ENCODE data around the gene CCDC89. TPM values are rescaled to one million over a fixed set of nuclear protein-coding genes. Genes with fewer than 3 reads are reported as not detected.

The CCDC89 gene
- total and polyA plus RNA-seq, 2 of the 13 experiments (the other 11 are each of a cell fraction or from before 2014, with no cell fraction given) = 0.13 to 0.38 TPM

DNA sequence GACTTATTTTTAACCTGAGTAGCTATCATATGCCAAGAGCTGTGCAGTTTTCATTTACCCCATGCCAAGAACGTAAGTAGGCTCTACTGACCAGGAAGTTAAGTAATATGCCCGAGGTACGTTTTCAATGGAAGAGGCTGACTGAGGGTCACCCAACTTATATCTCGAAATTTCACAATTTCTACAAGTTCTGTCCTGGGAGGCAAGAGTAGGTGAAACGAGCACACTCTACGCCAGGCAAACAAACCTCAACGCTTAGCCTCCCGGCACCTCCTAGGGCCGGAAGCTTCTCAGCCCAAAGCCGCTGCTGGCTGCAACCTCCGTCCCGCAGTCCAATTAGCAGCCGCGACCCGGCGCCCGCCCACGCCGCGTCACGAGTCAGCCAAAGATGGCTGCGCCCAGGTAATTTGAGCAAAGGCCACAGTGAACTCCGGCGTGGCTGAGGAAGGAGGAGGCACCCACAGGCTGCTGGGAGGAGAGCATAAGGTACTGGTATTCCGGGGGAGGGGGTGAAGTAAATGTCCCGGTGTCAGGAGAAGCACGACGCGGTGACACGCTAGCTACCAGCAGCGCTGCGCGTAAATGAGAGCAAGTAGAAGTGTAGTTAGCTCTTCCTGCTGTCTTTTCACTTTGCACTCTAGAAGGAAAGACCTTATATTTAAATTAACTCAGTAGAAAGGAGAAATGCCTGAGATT is 38.2 kb downstream of the CCDC89 start, which contains the start of gene TMEM126A (continued):
- TF ChIP-seq, protein P1, sequence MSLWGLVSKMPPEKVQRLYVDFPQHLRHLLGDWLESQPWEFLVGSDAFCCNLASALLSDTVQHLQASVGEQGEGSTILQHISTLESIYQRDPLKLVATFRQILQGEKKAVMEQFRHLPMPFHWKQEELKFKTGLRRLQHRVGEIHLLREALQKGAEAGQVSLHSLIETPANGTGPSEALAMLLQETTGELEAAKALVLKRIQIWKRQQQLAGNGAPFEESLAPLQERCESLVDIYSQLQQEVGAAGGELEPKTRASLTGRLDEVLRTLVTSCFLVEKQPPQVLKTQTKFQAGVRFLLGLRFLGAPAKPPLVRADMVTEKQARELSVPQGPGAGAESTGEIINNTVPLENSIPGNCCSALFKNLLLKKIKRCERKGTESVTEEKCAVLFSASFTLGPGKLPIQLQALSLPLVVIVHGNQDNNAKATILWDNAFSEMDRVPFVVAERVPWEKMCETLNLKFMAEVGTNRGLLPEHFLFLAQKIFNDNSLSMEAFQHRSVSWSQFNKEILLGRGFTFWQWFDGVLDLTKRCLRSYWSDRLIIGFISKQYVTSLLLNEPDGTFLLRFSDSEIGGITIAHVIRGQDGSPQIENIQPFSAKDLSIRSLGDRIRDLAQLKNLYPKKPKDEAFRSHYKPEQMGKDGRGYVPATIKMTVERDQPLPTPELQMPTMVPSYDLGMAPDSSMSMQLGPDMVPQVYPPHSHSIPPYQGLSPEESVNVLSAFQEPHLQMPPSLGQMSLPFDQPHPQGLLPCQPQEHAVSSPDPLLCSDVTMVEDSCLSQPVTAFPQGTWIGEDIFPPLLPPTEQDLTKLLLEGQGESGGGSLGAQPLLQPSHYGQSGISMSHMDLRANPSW (CRISPR knock-in tag; IDR thresholded peaks at IDR 0.05; ENCODE audit: borderline replicate concordance) = no peak
- peak; percentile 91 for TF ChIP-seq ATF1 (CRISPR knock-in tag; IDR thresholded peaks at IDR 0.05)
- TF ChIP-seq, protein P2, sequence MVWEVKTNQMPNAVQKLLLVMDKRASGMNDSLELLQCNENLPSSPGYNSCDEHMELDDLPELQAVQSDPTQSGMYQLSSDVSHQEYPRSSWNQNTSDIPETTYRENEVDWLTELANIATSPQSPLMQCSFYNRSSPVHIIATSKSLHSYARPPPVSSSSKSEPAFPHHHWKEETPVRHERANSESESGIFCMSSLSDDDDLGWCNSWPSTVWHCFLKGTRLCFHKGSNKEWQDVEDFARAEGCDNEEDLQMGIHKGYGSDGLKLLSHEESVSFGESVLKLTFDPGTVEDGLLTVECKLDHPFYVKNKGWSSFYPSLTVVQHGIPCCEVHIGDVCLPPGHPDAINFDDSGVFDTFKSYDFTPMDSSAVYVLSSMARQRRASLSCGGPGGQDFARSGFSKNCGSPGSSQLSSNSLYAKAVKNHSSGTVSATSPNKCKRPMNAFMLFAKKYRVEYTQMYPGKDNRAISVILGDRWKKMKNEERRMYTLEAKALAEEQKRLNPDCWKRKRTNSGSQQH (CRISPR knock-in tag; IDR thresholded peaks at IDR 0.05; ENCODE audit: low read depth) = 0 out of 2 replicates have a peak, but pooled peaks have one; percentile 39
- TF ChIP-seq ZNF563 (CRISPR knock-in tag; IDR thresholded peaks at IDR 0.05) = peak; percentile 81
- peak; percentile 93 for TF ChIP-seq ZFX (CRISPR knock-in tag; IDR thresholded peaks at IDR 0.05; ENCODE audit: low read depth)
- 0 out of 2 replicates have a peak, but pooled peaks have one; percentile 24 for TF ChIP-seq GTF2F1 (IDR thresholded peaks at IDR 0.05; ENCODE audit: low read length)
- TF ChIP-seq SP5 (CRISPR knock-in tag; IDR thresholded peaks at IDR 0.05; ENCODE audit: borderline replicate concordance, low read depth) = no peak
- no peak for TF ChIP-seq DNMT1 (CRISPR knock-in tag; IDR thresholded peaks at IDR 0.05)
- TF ChIP-seq ZNF33B (CRISPR knock-in tag; IDR thresholded peaks at IDR 0.05) = 0 out of 2 replicates have a peak, but pooled peaks have one; percentile 61
- no peak for TF ChIP-seq ZNF883 (CRISPR knock-in tag; IDR thresholded peaks at IDR 0.05; ENCODE audit: not compliant biosample characterization)
- peak; percentile 95 for TF ChIP-seq GATAD1 (CRISPR knock-in tag; IDR thresholded peaks at IDR 0.05)
- peak; percentile 40; the same call in 1 of the 2 replicates for TF ChIP-seq FOSL2 (CRISPR knock-in tag; IDR thresholded peaks at IDR 0.05)
- TF ChIP-seq, protein P3, sequence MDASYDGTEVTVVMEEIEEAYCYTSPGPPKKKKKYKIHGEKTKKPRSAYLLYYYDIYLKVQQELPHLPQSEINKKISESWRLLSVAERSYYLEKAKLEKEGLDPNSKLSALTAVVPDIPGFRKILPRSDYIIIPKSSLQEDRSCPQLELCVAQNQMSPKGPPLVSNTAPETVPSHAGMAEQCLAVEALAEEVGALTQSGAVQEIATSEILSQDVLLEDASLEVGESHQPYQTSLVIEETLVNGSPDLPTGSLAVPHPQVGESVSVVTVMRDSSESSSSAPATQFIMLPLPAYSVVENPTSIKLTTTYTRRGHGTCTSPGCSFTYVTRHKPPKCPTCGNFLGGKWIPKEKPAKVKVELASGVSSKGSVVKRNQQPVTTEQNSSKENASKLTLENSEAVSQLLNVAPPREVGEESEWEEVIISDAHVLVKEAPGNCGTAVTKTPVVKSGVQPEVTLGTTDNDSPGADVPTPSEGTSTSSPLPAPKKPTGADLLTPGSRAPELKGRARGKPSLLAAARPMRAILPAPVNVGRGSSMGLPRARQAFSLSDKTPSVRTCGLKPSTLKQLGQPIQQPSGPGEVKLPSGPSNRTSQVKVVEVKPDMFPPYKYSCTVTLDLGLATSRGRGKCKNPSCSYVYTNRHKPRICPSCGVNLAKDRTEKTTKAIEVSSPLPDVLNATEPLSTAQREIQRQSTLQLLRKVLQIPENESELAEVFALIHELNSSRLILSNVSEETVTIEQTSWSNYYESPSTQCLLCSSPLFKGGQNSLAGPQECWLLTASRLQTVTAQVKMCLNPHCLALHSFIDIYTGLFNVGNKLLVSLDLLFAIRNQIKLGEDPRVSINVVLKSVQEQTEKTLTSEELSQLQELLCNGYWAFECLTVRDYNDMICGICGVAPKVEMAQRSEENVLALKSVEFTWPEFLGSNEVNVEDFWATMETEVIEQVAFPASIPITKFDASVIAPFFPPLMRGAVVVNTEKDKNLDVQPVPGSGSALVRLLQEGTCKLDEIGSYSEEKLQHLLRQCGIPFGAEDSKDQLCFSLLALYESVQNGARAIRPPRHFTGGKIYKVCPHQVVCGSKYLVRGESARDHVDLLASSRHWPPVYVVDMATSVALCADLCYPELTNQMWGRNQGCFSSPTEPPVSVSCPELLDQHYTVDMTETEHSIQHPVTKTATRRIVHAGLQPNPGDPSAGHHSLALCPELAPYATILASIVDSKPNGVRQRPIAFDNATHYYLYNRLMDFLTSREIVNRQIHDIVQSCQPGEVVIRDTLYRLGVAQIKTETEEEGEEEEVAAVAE (CRISPR knock-in tag; IDR thresholded peaks at IDR 0.05; ENCODE audit: borderline replicate concordance) = peak; percentile 70; the same call in 1 of the 2 replicates
- TF ChIP-seq ASH2L (IDR thresholded peaks at IDR 0.05; ENCODE audit: insufficient read length, low read depth, low read length) = peak; percentile 89
- TF ChIP-seq, protein P4, sequence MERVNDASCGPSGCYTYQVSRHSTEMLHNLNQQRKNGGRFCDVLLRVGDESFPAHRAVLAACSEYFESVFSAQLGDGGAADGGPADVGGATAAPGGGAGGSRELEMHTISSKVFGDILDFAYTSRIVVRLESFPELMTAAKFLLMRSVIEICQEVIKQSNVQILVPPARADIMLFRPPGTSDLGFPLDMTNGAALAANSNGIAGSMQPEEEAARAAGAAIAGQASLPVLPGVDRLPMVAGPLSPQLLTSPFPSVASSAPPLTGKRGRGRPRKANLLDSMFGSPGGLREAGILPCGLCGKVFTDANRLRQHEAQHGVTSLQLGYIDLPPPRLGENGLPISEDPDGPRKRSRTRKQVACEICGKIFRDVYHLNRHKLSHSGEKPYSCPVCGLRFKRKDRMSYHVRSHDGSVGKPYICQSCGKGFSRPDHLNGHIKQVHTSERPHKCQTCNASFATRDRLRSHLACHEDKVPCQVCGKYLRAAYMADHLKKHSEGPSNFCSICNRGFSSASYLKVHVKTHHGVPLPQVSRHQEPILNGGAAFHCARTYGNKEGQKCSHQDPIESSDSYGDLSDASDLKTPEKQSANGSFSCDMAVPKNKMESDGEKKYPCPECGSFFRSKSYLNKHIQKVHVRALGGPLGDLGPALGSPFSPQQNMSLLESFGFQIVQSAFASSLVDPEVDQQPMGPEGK (CRISPR knock-in tag; IDR thresholded peaks at IDR 0.05) = peak; percentile 59
- TF ChIP-seq, protein P5, sequence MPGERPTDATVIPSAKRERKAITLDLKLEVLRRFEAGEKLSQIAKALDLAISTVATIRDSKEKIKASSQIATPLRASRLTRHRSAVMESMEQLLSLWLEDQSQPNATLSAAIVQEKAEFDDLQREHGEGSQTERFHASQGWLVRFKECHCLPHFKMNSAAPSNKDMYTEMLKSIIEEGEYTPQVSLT (CRISPR knock-in tag; IDR thresholded peaks at IDR 0.05; ENCODE audit: borderline replicate concordance, low read depth) = no peak
- 0 out of 2 replicates have a peak, but pooled peaks have one; percentile 57 for TF ChIP-seq AHR (CRISPR knock-in tag; IDR thresholded peaks at IDR 0.05)
- TF ChIP-seq CBX5 (CRISPR knock-in tag; IDR thresholded peaks at IDR 0.05; ENCODE audit: borderline replicate concordance) = peak; percentile 73; the same call in 1 of the 2 replicates

Data from HepG2 (cell line).